ENCODE data around the gene EEF1B2. TPM values are rescaled to one million over a fixed set of nuclear protein-coding genes. Genes with fewer than 3 reads are reported as not detected.

Gene EEF1B2
- total RNA-seq (2016; rRNA removed; fragmentation: Illumina TruSeq; extraction: Trizol) (1,731 and 2,041 TPM in 2 replicates), polyA plus RNA-seq (2011; rRNA removed) (1,124 and 1,284 TPM in 2 replicates), polyA minus RNA-seq (2011; rRNA and poly(A)+ RNA removed; ENCODE audit: low replicate concordance) (599 and 1,204 TPM in 2 replicates), Bru-seq, nascent RNA (percentile 100 among the genes with signal in this experiment), BruChase-seq, experiment 1, labeled RNA remaining after a 6-hour chase (percentile 100 among the genes with signal in this experiment), BruChase-seq, experiment 2, labeled RNA remaining after a 2-hour chase (percentile 100 among the genes with signal in this experiment)
- total RNA-seq (2016; cell fraction: cytosol; rRNA removed; fragmentation: Illumina TruSeq; extraction: Trizol; ENCODE audit: low read depth): 2,502 and 2,842 TPM in 2 replicates
- 1,728 and 2,113 TPM in 2 replicates for total RNA-seq (2016; cell fraction: insoluble cytoplasmic fraction; rRNA removed; fragmentation: Illumina TruSeq; extraction: Trizol)
- 4,021 and 4,360 TPM in 2 replicates for total RNA-seq (2016; cell fraction: membrane; rRNA removed; fragmentation: Illumina TruSeq; extraction: Trizol)
- 733 and 787 TPM in 2 replicates for total RNA-seq (2016; cell fraction: nucleus; rRNA removed; fragmentation: Illumina TruSeq; extraction: Trizol)
- 1,102 and 1,298 TPM in 2 replicates for polyA plus RNA-seq (2011; cell fraction: cytosol; rRNA removed)
- polyA plus RNA-seq (2011; cell fraction: nucleus; rRNA removed): 405 and 450 TPM in 2 replicates
- 1,299 and 1,825 TPM in 2 replicates for polyA plus RNA-seq (2012)
- 2,574 and 2,780 TPM in 2 replicates for polyA plus RNA-seq (2016; cell fraction: cytosol; fragmentation: Illumina TruSeq; extraction: Trizol; ENCODE audit: low read depth)
- 1,745 and 1,876 TPM in 2 replicates for polyA plus RNA-seq (2016; cell fraction: insoluble cytoplasmic fraction; fragmentation: Illumina TruSeq; extraction: Trizol; ENCODE audit: low read depth)
- polyA plus RNA-seq (2016; cell fraction: membrane; fragmentation: Illumina TruSeq; extraction: Trizol; ENCODE audit: low read depth): 3,375 and 3,437 TPM in 2 replicates
- polyA plus RNA-seq (2016; cell fraction: nucleus; fragmentation: Illumina TruSeq; extraction: Trizol; ENCODE audit: insufficient read depth, low read depth): 1,165 and 1,197 TPM in 2 replicates
- polyA minus RNA-seq (2011; cell fraction: cytosol; rRNA and poly(A)+ RNA removed): 406 and 415 TPM in 2 replicates
- 338 and 413 TPM in 2 replicates for polyA minus RNA-seq (2011; cell fraction: nucleus; rRNA and poly(A)+ RNA removed)
- long read RNA-seq, experiment 1, transcript EEF1B2-201 (7 exons, 844 nt): minor isoform, 53 of 1,174 reads
- long read RNA-seq, experiment 1, transcript EEF1B2-203 (6 exons, 1,098 nt): major isoform, 1,052 of 1,174 reads
- long read RNA-seq, experiment 1, transcript EEF1B2-202 (7 exons, 880 nt): minor isoform, 20 of 1,174 reads
- long read RNA-seq, experiment 1, partial matches to known transcripts: 36 of 1,174 reads
- long read RNA-seq, experiment 1, other reads (novel, unspliced or antisense): 10 of 1,174 reads
- long read RNA-seq, experiment 2, transcript EEF1B2-203 (6 exons, 1,098 nt): major isoform, 2,732 of 3,050 reads
- long read RNA-seq, experiment 2, transcript EEF1B2-201 (7 exons, 844 nt): minor isoform, 35 of 3,050 reads
- long read RNA-seq, experiment 2, transcript EEF1B2-202 (7 exons, 880 nt): minor isoform, 14 of 3,050 reads
- long read RNA-seq, experiment 2, transcript EEF1B2-211 (2 exons, 587 nt): minor isoform, 33 of 3,050 reads
- long read RNA-seq, experiment 2, partial matches to known transcripts: 188 of 3,050 reads
- long read RNA-seq, experiment 2, other reads (novel, unspliced or antisense): 44 of 3,050 reads

DNA sequence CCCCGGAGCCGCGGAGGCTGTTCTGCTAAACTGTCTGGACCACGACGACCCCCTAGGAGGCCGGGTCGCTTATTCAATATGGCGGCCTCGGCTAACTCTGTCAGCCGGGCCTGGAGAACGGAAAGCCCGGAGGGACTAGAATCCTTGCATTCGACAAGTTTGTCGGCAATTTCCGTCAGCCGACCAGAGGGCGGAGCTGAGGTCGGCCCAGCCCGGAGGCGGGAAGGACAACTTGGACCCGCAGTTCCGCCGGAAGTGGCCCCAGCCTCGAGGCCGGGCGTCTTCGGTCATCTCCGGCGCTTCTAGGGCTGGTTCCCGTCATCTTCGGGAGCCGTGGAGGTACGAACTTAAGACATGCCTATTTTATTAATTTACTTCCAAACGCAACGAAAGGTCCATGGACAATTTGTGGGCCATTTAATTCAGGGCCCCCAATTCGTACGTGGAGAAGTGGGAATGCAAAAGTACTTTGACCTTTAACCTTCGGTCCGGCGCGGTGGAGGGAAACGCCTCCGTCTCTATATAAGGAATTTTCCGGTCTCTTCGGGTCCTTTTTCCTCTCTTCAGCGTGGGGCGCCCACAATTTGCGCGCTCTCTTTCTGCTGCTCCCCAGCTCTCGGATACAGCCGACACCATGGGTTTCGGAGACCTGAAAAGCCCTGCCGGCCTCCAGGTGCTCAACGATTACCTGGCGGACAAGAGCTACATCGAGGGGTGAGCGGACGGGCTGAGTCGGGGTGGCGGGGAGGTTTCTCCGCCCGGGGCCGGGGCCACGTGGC lies at the start of gene EEF1B2, which contains the start of gene NDUFS1:
EEF1B2 (plus strand) TSS at position 550 of the 779 bp plus-strand sequence; CDS start at position 635, 85 bp downstream.
NDUFS1 (minus strand) TSS at position 99 of the 779 bp plus-strand sequence. CDS start 5,766 bp downstream, outside the sequence.
- Histone ChIP-seq H3K4me3 (replicated peaks in 1 of 3; ENCODE audit: insufficient read depth in 1 of 3, low read depth in 2 of 3, low read length in 3 of 3) (peak within 1 kb of the TSS; percentile 87 to 90 (median 87)), H3K9me3 (ENCODE audit: low read length) (no peaks in the 10 kb centered on the region), H3K4me1 (ENCODE audit: insufficient read depth, low read length) (peaks cover 53% of the 10 kb centered on the region), H4K20me1 (ENCODE audit: insufficient read depth, low read length) (peaks cover 24% of the 10 kb centered on the region), H3K27ac (ENCODE audit: extremely low read length, insufficient read depth, low read length) (peak within 1 kb of the TSS; percentile 80), H3K4me2 (ENCODE audit: low read depth, low read length) (peak within 1 kb of the TSS; percentile 85), H3K9ac (ENCODE audit: insufficient read depth, low read depth, low read length) (peak within 1 kb of the TSS; percentile 97), H3K79me2 (ENCODE audit: insufficient read depth, low read length) (peaks cover 68% of the 10 kb centered on the region), H3K27me3 (ENCODE audit: control insufficient read depth in 1 of 2, insufficient read depth in 2 of 2, low read length in 2 of 2) (no peaks in the 10 kb centered on the region; a peak in 1 of 5 replicates), H3K36me3 (replicated peaks in 1 of 2; ENCODE audit: control insufficient read depth in 1 of 2, insufficient read depth in 2 of 2, low read length in 2 of 2) (peaks cover 9 to 34% of the 10 kb centered on the region in 2 experiments; a peak in 4 of 5 replicates), H2AFZ (ENCODE audit: low read length) (no peak within 1 kb of the TSS)
- ATAC-seq (peak; percentile 88), DNase-seq (ENCODE audit: low spot score) (peak; percentile 98), FAIRE-seq (peak; percentile 76)
- under 1% methylated on average over 54 of the region's 64 CpGs for WGBS (ENCODE audit: low lambda C conversion rate)
- in situ Hi-C loops (cut with HindIII; ENCODE audit: extremely low pct_ligation_motif_present, low pct_unique_long_range_greater_than_20kb) (no loop called here), intact Hi-C loops (cut with micrococcal nuclease; ENCODE audit: unreplicated experiment) (loop anchor here (1.0 to 10.0 kb wide), 3 partner anchors 73 to 395 kb away; partner anchors contain the start of gene INO80D)
- BruUV-seq (replicated peaks): no TSS peak
- ChIA-PET CTCF (ENCODE audit: low intra/inter-chr PET ratio, low total read pairs) (no interaction called here), POLR2A (interaction anchor here (0.6 to 4.3 kb wide), 7 partner anchors 15 to 1611 kb away, joined by 3 to 32 read pairs (median 3); partner anchors contain the start of genes CREB1 and INO80D)
- peak; percentile 82 for TF ChIP-seq ZNF747 (CRISPR knock-in tag; IDR thresholded peaks at IDR 0.05; ENCODE audit: borderline replicate concordance)
- peak; percentile 83 for TF ChIP-seq ZNF430 (CRISPR knock-in tag; IDR thresholded peaks at IDR 0.05)
- TF ChIP-seq ZNF598 (CRISPR knock-in tag; IDR thresholded peaks at IDR 0.05; ENCODE audit: borderline replicate concordance): peak; percentile 95
- no peak for TF ChIP-seq KAT2B (IDR thresholded peaks at IDR 0.05; ENCODE audit: borderline replicate concordance, low read depth, low read length)
- peak; percentile 77 to 91 for TF ChIP-seq POLR2A (IDR thresholded peaks at IDR 0.05; ENCODE audit: insufficient read depth in 1 of 2, low read depth in 2 of 2, low read length in 2 of 2)
- TF ChIP-seq GTF3A (CRISPR knock-in tag; conservative IDR thresholded peaks at IDR 0.05): no peak
- TF ChIP-seq MXD4 (CRISPR knock-in tag; IDR thresholded peaks at IDR 0.05): peak; percentile 60; the same call in 1 of the 2 replicates
- peak; percentile 69; the same call in 1 of the 2 replicates for TF ChIP-seq TOPORS (CRISPR knock-in tag; IDR thresholded peaks at IDR 0.05)
- peak; percentile 78 for TF ChIP-seq ZNF563 (CRISPR knock-in tag; IDR thresholded peaks at IDR 0.05)
- peak; percentile 97 for TF ChIP-seq TFDP2 (CRISPR knock-in tag; IDR thresholded peaks at IDR 0.05)
- no peak for TF ChIP-seq NR1H2 (CRISPR knock-in tag; IDR thresholded peaks at IDR 0.05; ENCODE audit: borderline replicate concordance, low read depth)
- TF ChIP-seq HMG20B (CRISPR knock-in tag; conservative IDR thresholded peaks at IDR 0.05): 0 out of 2 replicates have a peak, but pooled peaks have one; percentile 24
- TF ChIP-seq POLR2AphosphoS5 (IDR thresholded peaks at IDR 0.05; ENCODE audit: low read depth, low read length): peak; percentile 87
- TF ChIP-seq ZNF12 (CRISPR knock-in tag; IDR thresholded peaks at IDR 0.05): peak; percentile 72
- peak; percentile 90 for TF ChIP-seq ZFX (CRISPR knock-in tag; IDR thresholded peaks at IDR 0.05; ENCODE audit: low read depth)
